Measurements from ENCODE around the gene NFIB. TPM values are rescaled to one million over a fixed set of nuclear protein-coding genes. Genes with fewer than 3 reads are reported as not detected.

Gene NFIB
- polyA plus RNA-seq, 3 donors: not detected

DNA sequence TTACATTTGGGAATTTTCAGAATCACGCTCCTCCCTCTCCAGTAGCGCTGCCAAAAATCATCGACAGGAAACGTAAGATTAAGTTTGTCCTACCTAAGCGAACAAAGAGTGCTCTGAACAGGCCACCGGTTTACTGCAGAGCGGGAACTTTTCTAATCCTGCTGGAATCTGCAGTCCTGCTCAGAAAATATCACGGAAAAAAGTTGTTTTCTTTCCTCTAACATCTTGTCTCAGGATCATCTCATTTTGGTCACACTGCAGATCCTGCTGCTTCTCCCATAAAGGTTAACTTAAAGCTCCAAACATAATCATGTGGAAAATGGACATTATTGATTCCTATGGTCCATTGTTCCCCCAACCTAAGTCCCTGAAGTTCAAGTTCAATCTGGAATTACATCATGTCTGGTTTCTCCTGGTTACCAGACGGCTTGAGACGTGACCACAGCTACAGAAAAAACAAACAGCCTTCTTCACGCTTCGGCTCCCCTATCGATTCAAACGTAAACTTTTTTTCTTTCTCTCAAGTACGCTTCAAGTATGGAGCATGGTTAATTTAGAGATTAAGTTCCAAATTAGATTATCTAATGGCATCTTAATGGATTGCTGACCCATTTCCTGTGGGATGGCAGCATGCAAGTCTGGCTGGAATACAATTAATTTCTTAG is 217.6 kb downstream of the NFIB start:
- no peaks in the 10 kb centered on the region for H3K27me3 ChIP-seq (ENCODE audit: control insufficient read depth in 2 of 2, insufficient read depth in 2 of 2, low read length in 2 of 2)
- intact Hi-C loops (cut with micrococcal nuclease): no loop called here
- Mint-ChIP-seq H3K4me3 (no peak overlapping the region), H3K9me3 (peaks cover 0 to 3% (median 0%) of the 10 kb centered on the region in 7 donors), H3K27me3 (ENCODE audit: low read depth in 3 of 3) (no peaks in the 10 kb centered on the region), H3K27ac (no peak overlapping the region), H3K4me1 (no peaks in the 10 kb centered on the region), H3K36me3 (no peaks in the 10 kb centered on the region)
- H3K4me3 ChIP-seq (replicated peaks in 1 of 3; ENCODE audit: low read depth in 2 of 3, low read length in 3 of 3): no peak overlapping the region
- TF ChIP-seq, protein P1, sequence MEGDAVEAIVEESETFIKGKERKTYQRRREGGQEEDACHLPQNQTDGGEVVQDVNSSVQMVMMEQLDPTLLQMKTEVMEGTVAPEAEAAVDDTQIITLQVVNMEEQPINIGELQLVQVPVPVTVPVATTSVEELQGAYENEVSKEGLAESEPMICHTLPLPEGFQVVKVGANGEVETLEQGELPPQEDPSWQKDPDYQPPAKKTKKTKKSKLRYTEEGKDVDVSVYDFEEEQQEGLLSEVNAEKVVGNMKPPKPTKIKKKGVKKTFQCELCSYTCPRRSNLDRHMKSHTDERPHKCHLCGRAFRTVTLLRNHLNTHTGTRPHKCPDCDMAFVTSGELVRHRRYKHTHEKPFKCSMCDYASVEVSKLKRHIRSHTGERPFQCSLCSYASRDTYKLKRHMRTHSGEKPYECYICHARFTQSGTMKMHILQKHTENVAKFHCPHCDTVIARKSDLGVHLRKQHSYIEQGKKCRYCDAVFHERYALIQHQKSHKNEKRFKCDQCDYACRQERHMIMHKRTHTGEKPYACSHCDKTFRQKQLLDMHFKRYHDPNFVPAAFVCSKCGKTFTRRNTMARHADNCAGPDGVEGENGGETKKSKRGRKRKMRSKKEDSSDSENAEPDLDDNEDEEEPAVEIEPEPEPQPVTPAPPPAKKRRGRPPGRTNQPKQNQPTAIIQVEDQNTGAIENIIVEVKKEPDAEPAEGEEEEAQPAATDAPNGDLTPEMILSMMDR (IDR thresholded peaks at IDR 0.05): no peak
- H3K36me3 ChIP-seq (replicated peaks in 1 of 2; ENCODE audit: control insufficient read depth in 1 of 2, insufficient read depth in 2 of 2, low read length in 2 of 2): no peaks in the 10 kb centered on the region
- no peak for DNase-seq
- no peaks in the 10 kb centered on the region for H3K79me2 ChIP-seq (ENCODE audit: insufficient read depth, low read length)
- no peak overlapping the region for H3K27ac ChIP-seq (ENCODE audit: low read depth in 1 of 2, low read length in 2 of 2)
- H3K9ac ChIP-seq (ENCODE audit: insufficient read depth, low read length, poor library complexity, severe bottlenecking): no peak overlapping the region
- H2AFZ ChIP-seq (ENCODE audit: insufficient read depth, low read depth, low read length, poor library complexity, severe bottlenecking): no peak overlapping the region
- no peak overlapping the region for H3K4me2 ChIP-seq (replicated peaks; ENCODE audit: extremely low read depth, low read length, poor library complexity, severe bottlenecking)
- H3K9me3 ChIP-seq (replicated peaks in 1 of 2; ENCODE audit: control insufficient read depth in 1 of 2, insufficient read depth in 1 of 2, low read length in 2 of 2): no peaks in the 10 kb centered on the region
- no peaks in the 10 kb centered on the region for H4K20me1 ChIP-seq (ENCODE audit: insufficient read depth, low read length)
- no peaks in the 10 kb centered on the region for H3K4me1 ChIP-seq (ENCODE audit: control insufficient read depth in 1 of 2, insufficient read depth in 2 of 2, low read length in 2 of 2)
- 96% methylated on average over 9 of the region's 15 CpGs for WGBS (ENCODE audit: insufficient coverage)

DNA sequence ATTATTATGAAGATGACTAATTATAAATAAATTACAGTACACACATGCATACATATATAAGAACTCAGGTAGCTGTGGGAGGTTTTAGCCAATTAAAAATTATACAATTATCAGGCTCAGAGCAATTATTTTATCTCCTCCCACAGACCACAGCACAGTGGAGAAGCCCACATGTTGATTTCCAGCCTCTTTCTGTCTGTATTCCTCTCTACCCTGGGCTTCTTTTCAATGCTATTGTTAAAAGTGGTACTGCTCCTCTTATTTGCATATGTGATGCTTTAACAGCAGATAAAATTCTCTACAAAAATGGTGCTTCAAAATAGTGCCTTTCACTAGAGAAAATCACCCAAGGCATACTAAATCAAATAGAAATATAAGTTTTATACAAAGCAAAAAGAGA is 218.7 kb downstream of the NFIB start:
- TF ChIP-seq, protein P1 (IDR thresholded peaks at IDR 0.05): no peak
- Histone ChIP-seq H4K20me1 (ENCODE audit: insufficient read depth, low read length) (no peaks in the 10 kb centered on the region), H3K9me3 (replicated peaks in 1 of 2; ENCODE audit: control insufficient read depth in 1 of 2, insufficient read depth in 1 of 2, low read length in 2 of 2) (no peaks in the 10 kb centered on the region), H3K27me3 (ENCODE audit: control insufficient read depth in 2 of 2, insufficient read depth in 2 of 2, low read length in 2 of 2) (no peaks in the 10 kb centered on the region), H3K4me1 (ENCODE audit: control insufficient read depth in 1 of 2, insufficient read depth in 2 of 2, low read length in 2 of 2) (no peaks in the 10 kb centered on the region), H3K4me2 (replicated peaks; ENCODE audit: extremely low read depth, low read length, poor library complexity, severe bottlenecking) (no peak overlapping the region), H3K9ac (ENCODE audit: insufficient read depth, low read length, poor library complexity, severe bottlenecking) (no peak overlapping the region), H3K79me2 (ENCODE audit: insufficient read depth, low read length) (no peaks in the 10 kb centered on the region), H3K36me3 (replicated peaks in 1 of 2; ENCODE audit: control insufficient read depth in 1 of 2, insufficient read depth in 2 of 2, low read length in 2 of 2) (no peaks in the 10 kb centered on the region), H3K4me3 (replicated peaks in 1 of 3; ENCODE audit: low read depth in 2 of 3, low read length in 3 of 3) (no peak overlapping the region), H3K27ac (ENCODE audit: low read depth in 1 of 2, low read length in 2 of 2) (no peak overlapping the region), H2AFZ (ENCODE audit: insufficient read depth, low read depth, low read length, poor library complexity, severe bottlenecking) (no peak overlapping the region)
- intact Hi-C loops (cut with micrococcal nuclease): no loop called here
- Mint-ChIP-seq H3K27ac (no peak overlapping the region), H3K4me1 (no peaks in the 10 kb centered on the region), H3K4me3 (no peak overlapping the region), H3K36me3 (no peaks in the 10 kb centered on the region), H3K9me3 (peaks cover 0 to 2% (median 0%) of the 10 kb centered on the region in 7 donors), H3K27me3 (ENCODE audit: low read depth in 3 of 3) (no peaks in the 10 kb centered on the region)
- no peak for DNase-seq

Data from CD14-positive monocyte (primary cell).